IMR-90 (cell line): ENCODE measurements around the gene NCKAP5. TPM values are rescaled to one million over a fixed set of nuclear protein-coding genes. Genes with fewer than 3 reads are reported as not detected.

Experiments used
- ATAC-seq: fragments of 200-7000 bp; cut with Tn5 transposase; 2 replicates; pipeline ENCODE4 v1.9.1; 2020; ENCODE audit warnings: low read depth, mild to moderate bottlenecking, moderate library complexity
- BruUV-seq: library from RNA; stranded (reverse); fragments of 400-500 nt; replicated peaks from 2 replicates; lab custom pipeline; 2021; lab: Mats Ljungman, UMichigan
- CTCF ChIA-PET: fragments of 300-600 bp; formaldehyde crosslinking; extraction: SDS; loops from one replicate; lab custom pipeline; 2021; ENCODE audit warnings: antibody characterized with exemption; lab: Yijun Ruan, JAX
- POLR2A ChIA-PET: fragments of 300-600 bp; sonication (Branson Sonifier 250); formaldehyde crosslinking; loops from one replicate; lab custom pipeline; 2022; ENCODE audit warnings: antibody characterized with exemption; ENCODE audit not compliant: unreplicated experiment; lab: Charles Lee
- DNase-seq: peaks from one replicate; pipeline ENCODE4 v3.0.0; 2013
- H2AFZ ChIP-seq: replicated peaks from 2 replicates; pipeline ENCODE3; 2013; ENCODE audit warnings: low read length, mild to moderate bottlenecking; ENCODE audit not compliant: poor library complexity
- H2AK5ac ChIP-seq: 2 replicates; pipeline ENCODE4 v1.6.1; 2013; ENCODE audit warnings: low read depth, low read length, inconsistent platforms
- H2AK9ac ChIP-seq: replicated peaks from 2 replicates; pipeline ENCODE3; 2013; ENCODE audit warnings: mild to moderate bottlenecking, low read depth, low read length, moderate library complexity; ENCODE audit not compliant: poor library complexity
- H2BK120ac ChIP-seq: 2 replicates; pipeline ENCODE4 v1.6.1; 2013; ENCODE audit warnings: low read depth, low read length, inconsistent platforms
- H2BK15ac ChIP-seq: 3 replicates; pipeline ENCODE4 v1.6.1; 2013; ENCODE audit warnings: low read depth, low read length, inconsistent platforms
- H2BK20ac ChIP-seq: 2 replicates; pipeline ENCODE4 v1.6.1; 2013; ENCODE audit warnings: low read depth, mild to moderate bottlenecking, inconsistent platforms, low read length, moderate library complexity
- H2BK5ac ChIP-seq: 2 replicates; pipeline ENCODE4 v1.6.1; 2013; ENCODE audit warnings: mild to moderate bottlenecking, low read depth, low read length, inconsistent platforms; ENCODE audit not compliant: poor library complexity, severe bottlenecking
- H3K14ac ChIP-seq: replicated peaks from 2 replicates; pipeline ENCODE4 v1.6.1; 2013; ENCODE audit warnings: low read depth, low read length, inconsistent platforms
- H3K18ac ChIP-seq: 2 replicates; pipeline ENCODE4 v1.6.1; 2013; ENCODE audit warnings: low read depth, low read length, control low read depth
- H3K23ac ChIP-seq: 2 replicates; pipeline ENCODE4 v1.6.1; 2013; ENCODE audit warnings: low read depth, low read length, inconsistent platforms
- H3K27ac ChIP-seq: 2 replicates; pipeline ENCODE4 v1.5.1; 2013; ENCODE audit warnings: mild to moderate bottlenecking, control low read depth, low read length; ENCODE audit not compliant: insufficient read depth
- H3K27me3 ChIP-seq: 2 replicates; pipeline ENCODE4 v1.6.1; 2013; ENCODE audit warnings: low read length; ENCODE audit not compliant: control insufficient read depth, insufficient read depth
- H3K36me3 ChIP-seq: 2 replicates; pipeline ENCODE4 v1.6.1; 2013; ENCODE audit warnings: low read length, mixed read lengths; ENCODE audit not compliant: control insufficient read depth, insufficient read depth
- H3K4ac ChIP-seq: 2 replicates; pipeline ENCODE4 v1.6.1; 2013; ENCODE audit warnings: low read depth, low read length, inconsistent platforms
- H3K4me1 ChIP-seq: 2 replicates; pipeline ENCODE4 v1.6.1; 2013; ENCODE audit warnings: low read length, mixed read lengths; ENCODE audit not compliant: control insufficient read depth, insufficient read depth
- H3K4me2 ChIP-seq: 2 replicates; pipeline ENCODE4 v1.6.1; 2013; ENCODE audit warnings: low read depth, mild to moderate bottlenecking, control low read depth, low read length, moderate library complexity
- H3K4me3 ChIP-seq: 2 replicates; pipeline ENCODE4 v1.5.1; 2013; ENCODE audit warnings: low read depth, mild to moderate bottlenecking, control low read depth, low read length, moderate library complexity; ENCODE audit not compliant: insufficient read depth
- H3K56ac ChIP-seq: 2 replicates; pipeline ENCODE4 v1.6.1; 2013; ENCODE audit warnings: low read length, inconsistent platforms; ENCODE audit not compliant: insufficient read depth; ENCODE audit errors: extremely low read depth
- H3K79me1 ChIP-seq, 2 experiments: 2 replicates each; pipeline ENCODE4 v1.6.1; 2013; ENCODE audit warnings: low read length in 2 of 2, inconsistent platforms in 1 of 2, low read depth in 1 of 2
- H3K9ac ChIP-seq: 2 replicates; pipeline ENCODE4 v1.6.1; 2013; ENCODE audit warnings: low read depth, low read length, control low read depth
- H3K9me1 ChIP-seq: 2 replicates; pipeline ENCODE4 v1.6.1; 2013; ENCODE audit warnings: low read length, inconsistent platforms; ENCODE audit not compliant: insufficient read depth
- H3K9me3 ChIP-seq: 2 replicates; pipeline ENCODE4 v1.6.1; 2013; ENCODE audit warnings: low read length; ENCODE audit not compliant: control insufficient read depth, insufficient read depth
- H4K20me1 ChIP-seq: 2 replicates; pipeline ENCODE4 v1.6.1; 2013; ENCODE audit warnings: low read length, inconsistent platforms; ENCODE audit not compliant: insufficient read depth
- H4K5ac ChIP-seq: 2 replicates; pipeline ENCODE4 v1.6.1; 2013; ENCODE audit warnings: mild to moderate bottlenecking, low read depth, low read length, control low read depth
- H4K8ac ChIP-seq, 2 experiments: 2 replicates each; pipeline ENCODE4 v1.6.1; 2013; ENCODE audit warnings: low read depth in 2 of 2, low read length in 2 of 2, control low read depth in 1 of 2, inconsistent platforms in 1 of 2
- H4K91ac ChIP-seq: 2 replicates; pipeline ENCODE4 v1.6.1; 2013; ENCODE audit warnings: low read depth, low read length, inconsistent platforms; ENCODE audit not compliant: insufficient read depth
- BHLHE40 ChIP-seq: fragments of 150-350 bp; IDR thresholded peaks from 2 replicates; pipeline ENCODE4 v1.6.1; 2016; ENCODE audit warnings: mild to moderate bottlenecking, low read depth, low read length
- CEBPB ChIP-seq: IDR thresholded peaks from 2 replicates; pipeline ENCODE4 v1.6.1; 2012; ENCODE audit warnings: low read depth, low read length, improper control_type of control experiment
- CTCF ChIP-seq: conservative IDR thresholded peaks from 2 replicates; pipeline ENCODE4 v1.5.1; 2012; ENCODE audit warnings: mild to moderate bottlenecking, low read depth, low read length, improper control_type of control experiment
- ELK1 ChIP-seq: fragments of 150-350 bp; IDR thresholded peaks from 2 replicates; pipeline ENCODE4 v1.6.1; 2016; ENCODE audit warnings: low read depth, mild to moderate bottlenecking, low read length, moderate library complexity, borderline replicate concordance
- FOS ChIP-seq: fragments of 150-350 bp; IDR thresholded peaks from 2 replicates; pipeline ENCODE4 v1.6.1; 2016; ENCODE audit warnings: low read depth, low read length
- MAFK ChIP-seq: IDR thresholded peaks from 2 replicates; pipeline ENCODE4 v1.6.1; 2012; ENCODE audit warnings: low read depth, low read length, improper control_type of control experiment
- MAZ ChIP-seq: IDR thresholded peaks from 2 replicates; pipeline ENCODE4 v1.6.1; 2012; ENCODE audit warnings: low read depth, mild to moderate bottlenecking, low read length, improper control_type of control experiment, moderate library complexity, borderline replicate concordance
- POLR2A ChIP-seq: IDR thresholded peaks from 2 replicates; pipeline ENCODE4 v1.6.1; 2012; ENCODE audit warnings: mild to moderate bottlenecking, low read depth, low read length
- RCOR1 ChIP-seq: IDR thresholded peaks from 2 replicates; pipeline ENCODE4 v1.6.1; 2012; ENCODE audit warnings: mild to moderate bottlenecking, low read length, improper control_type of control experiment; ENCODE audit not compliant: insufficient replicate concordance
- RFX5 ChIP-seq: IDR thresholded peaks from 2 replicates; pipeline ENCODE4 v1.8.0; 2012; ENCODE audit warnings: low read depth, mild to moderate bottlenecking, low read length, moderate library complexity
- USF2 ChIP-seq: fragments of 150-350 bp; IDR thresholded peaks from 2 replicates; pipeline ENCODE4 v1.6.1; 2017; ENCODE audit warnings: mild to moderate bottlenecking, antibody characterized with exemption, low read length, low read depth
- WGBS, 2 experiments: methylation state at CpG; one replicate each; pipeline versions ENCODE4 v1.1.5 to v1.1.7; 2013; ENCODE audit warnings: missing lambda C conversion rate in 2 of 2; ENCODE audit not compliant: insufficient read length in 1 of 2; ENCODE audit errors: extremely low coverage in 2 of 2; 5-methylcytosine and 5-hydroxymethylcytosine counted together
- dilution Hi-C: fragments of 300-500 bp; cut with HindIII; formaldehyde crosslinking; loops from one replicate; pipeline ENCODE4 v1.14.3; 2018; ENCODE audit warnings: low sequenced_read_pairs; ENCODE audit not compliant: unreplicated experiment
- in situ Hi-C: fragments of 300-500 bp; cut with MboI; formaldehyde crosslinking; loops from 3 replicates; pipeline ENCODE4 v1.14.3; 2019; ENCODE audit warnings: low sequenced_read_pairs, inconsistent platforms, mixed read lengths
- intact Hi-C: fragments of 100-400 bp; cut with micrococcal nuclease; formaldehyde crosslinking; loops from 2 replicates; pipeline ENCODE4 v1.10.0; 2022
- polyA plus RNA-seq, 3 experiments: library from polyadenylated mRNA; depleted of rRNA; stranded (reverse); fragments of >200 nt; gene quantifications; 2 replicates each; pipeline ENCODE4 v1.2.3, GENCODE V29; 2012; ENCODE audit warnings: low replicate concordance in 1 of 3
- total RNA-seq: library from RNA; depleted of rRNA; stranded (reverse); fragments of >200 nt; gene quantifications from 2 replicates; pipeline ENCODE4 v1.2.3, GENCODE V29; 2012

Gene NCKAP5
- total and polyA plus RNA-seq, 2 of the 4 experiments (the other 2 are of a cell fraction), result 2.7 to 3.9 TPM

GRCh38 chr2:133286326-133286922 is 281.8 kb downstream of the NCKAP5 start:
- CTCF ChIA-PET, result interaction anchor here (0.6 to 1.7 kb wide), 2 partner anchors 22 to 1794 kb away, joined by 3 to 4 read pairs; partner anchors contain the start of gene MZT2A

More at GRCh38 chr2:133286326-133286922, 281.8 kb downstream of the NCKAP5 start:
- Histone ChIP-seq H3K4me1 (peaks cover 22% of the 10 kb centered on the region), H2BK20ac (peak overlapping the region; percentile 100), H3K18ac (peak overlapping the region; percentile 98), H3K56ac (peak overlapping the region; percentile 79), H3K9me3 (no peaks in the 10 kb centered on the region), H3K9me1 (peaks cover 5% of the 10 kb centered on the region), H2AK9ac (peak overlapping the region; percentile 32), H3K23ac (peak overlapping the region; percentile 97), H4K5ac (peak overlapping the region; percentile 99), H2BK120ac (peak overlapping the region; percentile 98), H2AK5ac (peak overlapping the region; percentile 90), H3K36me3 (no peaks in the 10 kb centered on the region; the same call in 1 of the 2 replicates), H3K4me2 (no peak overlapping the region; the same call in 1 of the 2 replicates), H3K14ac (peak overlapping the region; percentile 97), H2BK5ac (peak overlapping the region; percentile 98), H4K91ac (peak overlapping the region; percentile 92), H3K27ac (peak overlapping the region; percentile 97), H3K9ac (no peak overlapping the region), H4K8ac (peak overlapping the region; percentile 98), H3K27me3 (no peaks in the 10 kb centered on the region), H3K79me1 (peaks cover 18 to 32% of the 10 kb centered on the region in 2 experiments), H3K4me3 (no peak overlapping the region), H3K4ac (peak overlapping the region; percentile 92), H2AFZ (no peak overlapping the region), H2BK15ac (peak overlapping the region; percentile 61; the same call in 2 of the 3 replicates), H4K20me1 (no peaks in the 10 kb centered on the region)
- no CpG with 5 or more reads among the region's 1 CpG for WGBS, 2 experiments
- ATAC-seq (peak; percentile 25), DNase-seq (peak; percentile 81)
- dilution Hi-C loops, result no loop called here
- POLR2A ChIA-PET, result interaction anchor here (1.0 to 1.6 kb wide), 2 partner anchors 19 to 22 kb away, joined by 3 to 7 read pairs; no protein-coding TSS in a partner anchor
- intact Hi-C loops, result loop anchor here (2.0 kb wide), 1 partner anchor 274 kb away; no protein-coding TSS in a partner anchor
- BruUV-seq, result no TSS peak
- no peak for TF ChIP-seq USF2
- no peak for TF ChIP-seq FOS
- TF ChIP-seq POLR2A, result no peak
- TF ChIP-seq CTCF, result peak; percentile 25; the same call in 1 of the 2 replicates
- no peak for TF ChIP-seq RCOR1
- TF ChIP-seq ELK1, result no peak
- no peak for TF ChIP-seq MAFK
- no peak for TF ChIP-seq BHLHE40
- peak; percentile 84 for TF ChIP-seq CEBPB
- TF ChIP-seq RFX5, result no peak
- TF ChIP-seq MAZ, result no peak
- in situ Hi-C loops, result no loop called here
